GM12878 (cell line): ENCODE results near the gene CCDC3. TPM values are rescaled to one million over a fixed set of nuclear protein-coding genes. Genes with fewer than 3 reads are reported as not detected.

Source experiments
- ATAC-seq: fragments of 200-7000 bp; cut with Tn5 transposase; 3 replicates; pipeline ENCODE4 v1.9.1; 2020; ENCODE audit warnings: mild to moderate bottlenecking, moderate library complexity
- BruUV-seq: library from RNA; stranded (reverse); fragments of 400-500 nt; replicated peaks from 2 replicates; lab custom pipeline; 2021; lab: Mats Ljungman, UMichigan
- CTCF ChIA-PET: fragments of 300-600 bp; sonication (Branson Sonifier 250); formaldehyde crosslinking; extraction: SDS; loops from one replicate; lab custom pipeline; 2021; ENCODE audit warnings: inconsistent platforms; lab: Yijun Ruan, JAX
- POLR2A ChIA-PET: fragments of 350-600 bp; formaldehyde crosslinking; extraction: SDS; loops from one replicate; lab custom pipeline; 2021; ENCODE audit warnings: inconsistent platforms; lab: Charles Lee
- RAD21 ChIA-PET: fragments of 300-600 bp; sonication (Branson Sonifier 250); formaldehyde crosslinking; loops from one replicate; lab custom pipeline; 2023; ENCODE audit warnings: antibody characterized with exemption; ENCODE audit not compliant: unreplicated experiment; lab: Charles Lee
- SMC1A ChIA-PET: fragments of 300-600 bp; sonication (Branson Sonifier 250); formaldehyde crosslinking; loops from one replicate; lab custom pipeline; 2023; ENCODE audit not compliant: unreplicated experiment, uncharacterized antibody; lab: Charles Lee
- DNase-seq: peaks from one replicate; pipeline ENCODE4 v3.0.0-alpha.2; 2011; ENCODE audit warnings: low read depth, low spot score
- FAIRE-seq: peaks from 3 replicates; lab custom pipeline; 2011; peaks lifted over from hg19 to GRCh38; lab: Jason Lieb, UNC
- H2AFZ ChIP-seq: 2 replicates; pipeline ENCODE4 v1.6.0; 2011; ENCODE audit warnings: low read depth, low read length, control low read depth; ENCODE audit not compliant: control insufficient read depth
- H3K27ac ChIP-seq: 2 replicates; pipeline ENCODE4 v1.5.1; 2011; ENCODE audit warnings: control low read depth; ENCODE audit not compliant: control insufficient read depth, insufficient read depth
- H3K27me3 ChIP-seq, 2 experiments: replicated peaks in 1 of 2; 2 replicates each; pipeline versions ENCODE4 v1.6.0 to v1.6.1; 2011; ENCODE audit warnings: low read length in 1 of 2; ENCODE audit not compliant: control insufficient read depth in 2 of 2, insufficient read depth in 2 of 2
- H3K36me3 ChIP-seq, 2 experiments: 2 replicates each; pipeline ENCODE4 v1.5.1; 2011; ENCODE audit warnings: low read length in 1 of 2; ENCODE audit not compliant: control insufficient read depth in 2 of 2, insufficient read depth in 2 of 2
- H3K4me1 ChIP-seq: 2 replicates; pipeline ENCODE4 v1.6.1; 2011; ENCODE audit warnings: mild to moderate bottlenecking, low read length, moderate library complexity, mixed read lengths; ENCODE audit not compliant: control insufficient read depth, insufficient read depth
- H3K4me2 ChIP-seq: 2 replicates; pipeline ENCODE4 v1.6.0; 2011; ENCODE audit warnings: control low read depth; ENCODE audit not compliant: control insufficient read depth, insufficient read depth
- H3K4me3 ChIP-seq: fragments of 200-600 bp; sonication (generic); 2 replicates; pipeline ENCODE4 v1.5.1; 2016
- H3K79me2 ChIP-seq: 2 replicates; pipeline ENCODE4 v1.6.0; 2011; ENCODE audit warnings: low read length; ENCODE audit not compliant: control insufficient read depth, insufficient read depth
- H3K9ac ChIP-seq: 2 replicates; pipeline ENCODE4 v1.8.0; 2011; ENCODE audit warnings: low read length, control low read depth, mixed read lengths; ENCODE audit not compliant: control insufficient read depth, insufficient read depth
- H3K9me3 ChIP-seq: replicated peaks from 3 replicates; pipeline ENCODE4 v1.5.1; 2011; ENCODE audit warnings: mild to moderate bottlenecking, low read length; ENCODE audit not compliant: control insufficient read depth, insufficient read depth
- H4K20me1 ChIP-seq: 2 replicates; pipeline ENCODE4 v1.6.0; 2011; ENCODE audit not compliant: control insufficient read depth, insufficient read depth
- BMI1 ChIP-seq: fragments of 450-650 bp; IDR thresholded peaks from 2 replicates; pipeline ENCODE4 v1.6.1; 2016; ENCODE audit warnings: mild to moderate bottlenecking, moderate library complexity, borderline replicate concordance
- CBX3 ChIP-seq: fragments of 200-600 bp; sonication (generic); IDR thresholded peaks from 2 replicates; pipeline ENCODE4 v1.6.1; 2016; ENCODE audit warnings: low read depth, borderline replicate concordance
- CREB1 ChIP-seq: IDR thresholded peaks from 2 replicates; pipeline ENCODE4 v1.6.1; 2012; ENCODE audit warnings: low read depth, mild to moderate bottlenecking, inconsistent platforms
- RAD21 ChIP-seq: IDR thresholded peaks from 2 replicates; pipeline ENCODE4 v1.6.1; 2011; ENCODE audit warnings: mild to moderate bottlenecking, low read depth, low read length, moderate library complexity; ENCODE audit not compliant: insufficient read depth
- WRNIP1 ChIP-seq: IDR thresholded peaks from 2 replicates; pipeline ENCODE4 v1.6.1; 2011; ENCODE audit warnings: low read depth, low read length, improper control_type of control experiment, borderline replicate concordance
- ZNF207 ChIP-seq: fragments of 450-650 bp; IDR thresholded peaks from 2 replicates; pipeline ENCODE4 v1.6.1; 2014; ENCODE audit warnings: antibody characterized with exemption, mild to moderate bottlenecking, borderline replicate concordance
- ZNF24 ChIP-seq: fragments of 450-650 bp; IDR thresholded peaks from 2 replicates; pipeline ENCODE4 v1.6.1; 2017; ENCODE audit warnings: antibody characterized with exemption, mild to moderate bottlenecking
- WGBS: methylation state at CpG from one replicate; pipeline ENCODE4 v1.1.6; 2016; ENCODE audit warnings: low lambda C conversion rate; ENCODE audit not compliant: insufficient replicate concordance, insufficient coverage; ENCODE audit errors: missing lambda C conversion rate; 5-methylcytosine and 5-hydroxymethylcytosine counted together
- in situ Hi-C: fragments of 300-500 bp; cut with MboI; formaldehyde crosslinking; loops from 9 replicates; pipeline ENCODE4 v1.14.3; 2018; ENCODE audit warnings: mixed read lengths
- intact Hi-C: fragments of 100-400 bp; cut with micrococcal nuclease; formaldehyde crosslinking; loops from one replicate; pipeline ENCODE4 v1.14.2; 2022; ENCODE audit not compliant: unreplicated experiment
- polyA plus RNA-seq, 11 experiments: library from polyadenylated mRNA; depleted of rRNA in 4 of 11; unstranded in 6 of 11; stranded (reverse) in 5 of 11; fragments of >200 nt; fragmentation: Nextera tagmentation in 4 of 11; fragmentation: Illumina TruSeq in 1 of 11; extraction: Ambion mirVana in 4 of 11; extraction: Trizol in 1 of 11; gene quantifications; 1 replicate in 1 of 11; 2 replicates in 10 of 11; pipeline versions ENCODE4 v1.2.1 to v1.2.3, GENCODE V29; 2011 to 2016; ENCODE audit warnings: inconsistent platforms in 2 of 11, missing spikeins in 2 of 11, low read depth in 1 of 11
- total RNA-seq, 4 experiments: library from RNA; depleted of rRNA in 3 of 4; stranded (reverse); fragments of >200 nt in 3 of 4; fragmentation: Illumina TruSeq in 1 of 4; extraction: Trizol in 1 of 4; gene quantifications; 2 replicates each; pipeline versions ENCODE4 v1.2.1 to v1.2.3, GENCODE V29; 2013 to 2021
- TF ChIP-seq, protein P1 (sequence below): fragments of 450-650 bp; IDR thresholded peaks from 2 replicates; pipeline ENCODE4 v1.6.1; 2017; ENCODE audit warnings: mild to moderate bottlenecking, moderate library complexity

The CCDC3 gene
- total and polyA plus RNA-seq, 10 of the 15 experiments (the other 5 are each of a cell fraction or from before 2014, with no cell fraction given): 0.08 TPM; not detected in 9

DNA sequence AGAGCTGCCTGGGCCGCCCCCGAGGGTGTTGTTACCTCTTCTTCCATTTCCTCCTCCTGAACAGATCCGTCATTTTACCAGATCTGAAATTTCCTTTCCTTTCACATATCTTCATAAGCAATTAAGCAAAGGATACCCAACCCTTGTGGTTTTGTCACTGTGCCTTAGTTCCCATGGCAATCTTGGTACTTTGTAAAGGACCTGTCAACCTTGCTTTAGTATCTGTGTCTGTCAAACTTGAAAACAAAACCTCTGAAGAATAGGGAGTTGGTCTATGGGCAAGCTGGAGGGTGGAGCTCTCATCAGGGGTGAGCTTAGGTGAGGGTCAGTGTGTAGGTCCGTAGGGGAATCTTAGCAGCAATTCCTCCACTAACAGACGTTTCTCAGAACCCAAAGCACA lies 25.4 kb upstream of the CCDC3 start:
- Histone ChIP-seq H3K4me2 (no peak overlapping the region), H3K4me1 (no peaks in the 10 kb centered on the region), H3K9me3 (peaks cover 2% of the 10 kb centered on the region; the same call in 2 of the 3 replicates), H3K79me2 (no peaks in the 10 kb centered on the region), H3K36me3 (no peaks in the 10 kb centered on the region), H3K9ac (no peak overlapping the region), H3K27ac (no peak overlapping the region), H4K20me1 (no peaks in the 10 kb centered on the region), H3K27me3 (no peaks in the 10 kb centered on the region; a peak in 1 of 4 replicates), H3K4me3 (no peak overlapping the region), H2AFZ (no peak overlapping the region)
- in situ Hi-C loops (no loop called here), intact Hi-C loops (no loop called here)
- TF ChIP-seq CBX3 (no peak), BMI1 (no peak), WRNIP1 (no peak), CREB1 (no peak), ZNF207 (no peak), RAD21 (no peak), ZNF24 (no peak)
- TF ChIP-seq, protein P1, sequence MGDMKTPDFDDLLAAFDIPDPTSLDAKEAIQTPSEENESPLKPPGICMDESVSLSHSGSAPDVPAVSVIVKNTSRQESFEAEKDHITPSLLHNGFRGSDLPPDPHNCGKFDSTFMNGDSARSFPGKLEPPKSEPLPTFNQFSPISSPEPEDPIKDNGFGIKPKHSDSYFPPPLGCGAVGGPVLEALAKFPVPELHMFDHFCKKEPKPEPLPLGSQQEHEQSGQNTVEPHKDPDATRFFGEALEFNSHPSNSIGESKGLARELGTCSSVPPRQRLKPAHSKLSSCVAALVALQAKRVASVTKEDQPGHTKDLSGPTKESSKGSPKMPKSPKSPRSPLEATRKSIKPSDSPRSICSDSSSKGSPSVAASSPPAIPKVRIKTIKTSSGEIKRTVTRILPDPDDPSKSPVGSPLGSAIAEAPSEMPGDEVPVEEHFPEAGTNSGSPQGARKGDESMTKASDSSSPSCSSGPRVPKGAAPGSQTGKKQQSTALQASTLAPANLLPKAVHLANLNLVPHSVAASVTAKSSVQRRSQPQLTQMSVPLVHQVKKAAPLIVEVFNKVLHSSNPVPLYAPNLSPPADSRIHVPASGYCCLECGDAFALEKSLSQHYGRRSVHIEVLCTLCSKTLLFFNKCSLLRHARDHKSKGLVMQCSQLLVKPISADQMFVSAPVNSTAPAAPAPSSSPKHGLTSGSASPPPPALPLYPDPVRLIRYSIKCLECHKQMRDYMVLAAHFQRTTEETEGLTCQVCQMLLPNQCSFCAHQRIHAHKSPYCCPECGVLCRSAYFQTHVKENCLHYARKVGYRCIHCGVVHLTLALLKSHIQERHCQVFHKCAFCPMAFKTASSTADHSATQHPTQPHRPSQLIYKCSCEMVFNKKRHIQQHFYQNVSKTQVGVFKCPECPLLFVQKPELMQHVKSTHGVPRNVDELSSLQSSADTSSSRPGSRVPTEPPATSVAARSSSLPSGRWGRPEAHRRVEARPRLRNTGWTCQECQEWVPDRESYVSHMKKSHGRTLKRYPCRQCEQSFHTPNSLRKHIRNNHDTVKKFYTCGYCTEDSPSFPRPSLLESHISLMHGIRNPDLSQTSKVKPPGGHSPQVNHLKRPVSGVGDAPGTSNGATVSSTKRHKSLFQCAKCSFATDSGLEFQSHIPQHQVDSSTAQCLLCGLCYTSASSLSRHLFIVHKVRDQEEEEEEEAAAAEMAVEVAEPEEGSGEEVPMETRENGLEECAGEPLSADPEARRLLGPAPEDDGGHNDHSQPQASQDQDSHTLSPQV: no peak
- BruUV-seq: no TSS peak
- ChIA-PET POLR2A (no interaction called here), CTCF (interaction anchor here (0.6 kb wide), 1 partner anchor 48 kb away, joined by 5 read pairs; no protein-coding TSS in a partner anchor), SMC1A (no interaction called here), RAD21 (no interaction called here)
- WGBS: 6% methylated on average over 5 of the region's 5 CpGs
- FAIRE-seq (no peak), ATAC-seq (no peak), DNase-seq (no peak)
